GDM1 (cell line): ENCODE data around the gene CELF6.
"Not testable (repeated sequence)": the region's sequence is repeated elsewhere in the genome, so short reads cannot be mapped to it uniquely, and the experiment has no call there.

Experiments
- DNase-seq: peaks from one replicate; lab custom pipeline; 2025; lab: John Stamatoyannopoulos, UW

Gene CELF6

GRCh38 chr15:72315706-72316370 lies 4.1 kb downstream of the CELF6 start:
- no peak for DNase-seq

DNA sequence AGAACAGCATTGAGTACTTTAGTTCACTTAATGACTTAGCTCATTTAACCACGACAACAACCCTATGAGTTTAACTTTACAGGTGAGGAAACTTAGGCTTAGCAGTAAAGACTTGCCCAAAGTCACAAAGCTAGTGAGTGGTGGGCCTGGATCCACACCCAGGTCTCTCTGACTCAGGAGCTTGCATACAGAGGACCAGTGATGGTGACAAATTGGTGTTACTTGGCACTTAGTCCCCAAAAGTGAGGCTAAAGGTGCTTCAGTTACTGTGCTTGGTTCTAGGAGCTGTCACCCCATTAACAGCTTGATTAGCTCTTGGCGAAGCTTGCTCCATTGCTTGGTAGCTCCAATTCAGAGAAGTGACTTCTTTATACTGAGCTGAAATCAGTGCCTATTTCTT lies 6.1 kb downstream of the CELF6 start:
- no peak for DNase-seq

DNA sequence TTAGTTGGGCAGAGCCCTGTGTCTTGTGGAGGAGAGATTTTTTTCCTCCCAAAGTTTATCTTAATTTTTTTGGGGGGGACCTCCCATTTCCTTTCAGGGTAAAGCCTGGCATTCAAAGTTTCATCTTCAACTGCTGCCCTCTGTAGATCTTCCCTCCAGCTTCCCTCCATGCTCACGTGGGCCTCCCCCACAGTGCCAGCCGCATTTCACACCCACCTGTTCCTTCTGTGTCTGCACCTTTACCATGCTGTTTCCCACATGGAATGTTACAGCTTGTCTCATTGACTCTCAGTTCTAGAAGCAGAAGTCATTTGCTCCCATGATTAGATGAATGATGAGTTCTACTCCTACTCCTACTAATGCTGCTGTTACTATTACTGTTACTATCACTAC lies 6.5 kb downstream of the CELF6 start:
- DNase-seq: no peak

DNA sequence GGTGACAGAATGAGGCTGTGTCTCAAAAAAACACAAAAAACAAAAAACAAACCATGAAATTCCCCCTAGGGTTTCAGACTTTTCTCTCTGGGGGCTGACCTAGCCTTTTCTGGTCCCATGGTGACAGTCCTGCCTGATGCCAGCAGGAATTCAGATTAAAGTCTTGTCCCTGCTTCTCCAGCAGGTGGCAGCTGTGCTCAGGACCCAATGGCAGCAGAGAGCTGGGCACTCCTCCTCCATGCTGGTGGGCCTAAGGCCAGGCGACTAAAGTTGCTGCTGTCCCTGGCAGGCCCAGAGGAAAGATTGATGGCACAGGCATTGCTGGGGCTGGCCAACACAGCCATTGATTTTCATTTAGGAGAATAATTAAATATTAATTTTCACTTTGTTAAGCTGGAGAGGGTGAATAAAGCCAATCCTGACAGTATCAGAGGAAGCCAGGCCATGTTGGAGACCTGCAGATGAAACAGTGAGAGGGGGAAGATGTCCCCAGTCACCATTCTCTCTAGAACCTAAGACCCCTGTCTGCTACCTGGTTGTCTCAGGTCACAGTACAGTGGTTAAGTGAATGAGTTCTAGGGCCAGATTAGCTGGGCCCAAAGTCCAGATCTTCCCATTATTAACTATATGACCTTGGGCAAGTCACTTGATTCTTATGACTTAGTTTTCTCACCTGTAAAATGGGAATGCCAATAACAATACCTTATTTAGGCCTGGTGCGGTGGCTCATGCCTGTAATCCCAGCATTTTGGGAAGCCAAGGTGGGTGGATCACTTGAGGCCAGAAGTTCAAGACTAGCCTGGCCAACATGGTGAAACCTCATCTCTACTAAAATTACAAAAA lies 7.1 kb downstream of the CELF6 start:
- DNase-seq: peak; percentile 53

- DNase-seq: no peak
Measured at GRCh38 chr15:72307026-72307425, 12.9 kb downstream of the CELF6 start.

DNA sequence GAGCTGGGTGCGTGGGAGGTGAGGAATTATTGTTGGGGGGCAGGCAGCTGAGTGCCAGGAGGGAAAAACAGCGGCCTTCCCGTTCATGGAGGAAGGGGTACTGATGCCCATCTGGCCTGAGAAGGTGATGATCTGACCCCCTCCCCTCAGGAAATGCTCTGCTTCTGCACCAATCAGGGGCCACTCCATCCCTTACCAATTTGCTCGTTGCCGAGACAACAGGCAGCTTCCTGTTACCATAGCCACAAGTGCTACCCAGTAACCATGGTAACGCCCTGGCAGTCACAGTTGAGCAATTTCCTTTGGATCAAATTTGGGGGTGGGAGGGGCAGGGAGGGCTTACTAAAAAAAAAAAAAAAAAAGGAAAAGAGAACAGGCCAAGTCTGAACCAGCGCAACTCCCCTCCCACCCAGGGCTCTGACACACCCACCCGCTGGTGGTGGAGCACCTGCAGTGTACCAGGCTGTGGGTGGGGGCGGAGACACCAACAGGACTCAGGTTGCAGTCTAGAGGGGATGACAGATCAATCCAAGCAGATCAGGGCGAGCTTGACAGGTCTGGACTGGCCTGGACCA lies 13.7 kb downstream of the CELF6 start:
- peak; percentile 47 for DNase-seq

- DNase-seq: no peak
Measured at GRCh38 chr15:72304596-72304995, 15.4 kb downstream of the CELF6 start.

DNA sequence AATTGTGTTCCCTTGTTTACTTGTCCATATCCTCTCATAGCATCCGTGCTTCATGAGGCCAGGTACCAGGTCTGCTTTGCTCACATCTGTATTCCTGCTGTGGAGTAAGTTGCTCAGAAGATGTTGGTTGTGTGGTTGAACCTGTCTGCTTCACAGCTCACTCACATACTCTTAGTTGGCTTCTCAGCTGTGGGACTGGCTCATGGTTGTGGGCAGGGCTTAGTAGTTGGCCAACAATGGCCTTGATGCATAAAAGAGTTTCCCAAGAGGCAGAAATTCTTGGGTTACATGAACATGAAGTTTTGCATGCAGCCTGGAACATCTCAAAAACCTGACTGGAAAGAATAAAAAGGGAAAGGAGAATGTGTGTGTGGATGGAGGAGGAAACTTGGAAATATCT lies 17.0 kb downstream of the CELF6 start:
- DNase-seq: no peak

GRCh38 chr15:72289597-72290325 lies 30.2 kb downstream of the CELF6 start:
- no peak for DNase-seq

DNA sequence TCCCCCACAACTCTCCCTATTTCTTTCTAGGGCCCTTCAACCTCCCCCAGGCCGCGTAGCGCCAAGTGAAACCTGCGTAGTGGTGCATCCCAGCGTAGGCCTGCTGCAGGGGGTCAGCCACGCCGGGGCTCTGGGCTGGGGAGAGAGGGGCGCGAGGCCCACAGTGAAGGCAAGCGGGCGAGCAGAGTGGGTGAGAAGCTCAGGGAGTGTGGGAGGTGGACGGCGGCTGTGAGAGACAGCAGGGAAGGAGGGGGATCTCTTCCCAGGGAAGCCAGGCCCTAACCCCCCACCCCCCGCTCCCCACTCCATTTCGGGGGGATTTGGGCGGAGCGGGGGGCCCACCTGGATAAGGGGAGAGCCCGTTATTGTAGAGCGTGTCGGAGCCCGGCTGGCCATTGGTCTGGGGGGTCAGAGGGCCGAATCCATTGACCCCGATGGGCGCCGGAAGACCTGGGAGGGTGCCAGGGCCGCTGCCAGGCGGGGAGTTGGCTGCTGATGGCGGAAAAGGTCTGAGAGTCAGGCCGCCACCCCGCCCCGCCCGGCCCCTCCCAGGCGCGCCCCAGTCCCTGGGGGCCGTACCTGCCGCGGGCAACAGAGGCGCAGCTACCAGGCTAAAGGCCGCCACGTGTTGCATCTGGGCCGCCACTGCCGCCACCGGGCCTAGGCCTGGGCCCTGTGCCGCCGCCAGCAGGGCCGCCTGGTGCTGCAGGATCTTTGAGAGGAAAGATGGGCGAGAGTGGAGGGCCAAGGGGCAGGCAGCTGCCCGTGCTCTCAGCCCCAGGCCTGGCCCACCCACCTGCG lies 31.0 kb downstream of the CELF6 start:
- no peak for DNase-seq

DNA sequence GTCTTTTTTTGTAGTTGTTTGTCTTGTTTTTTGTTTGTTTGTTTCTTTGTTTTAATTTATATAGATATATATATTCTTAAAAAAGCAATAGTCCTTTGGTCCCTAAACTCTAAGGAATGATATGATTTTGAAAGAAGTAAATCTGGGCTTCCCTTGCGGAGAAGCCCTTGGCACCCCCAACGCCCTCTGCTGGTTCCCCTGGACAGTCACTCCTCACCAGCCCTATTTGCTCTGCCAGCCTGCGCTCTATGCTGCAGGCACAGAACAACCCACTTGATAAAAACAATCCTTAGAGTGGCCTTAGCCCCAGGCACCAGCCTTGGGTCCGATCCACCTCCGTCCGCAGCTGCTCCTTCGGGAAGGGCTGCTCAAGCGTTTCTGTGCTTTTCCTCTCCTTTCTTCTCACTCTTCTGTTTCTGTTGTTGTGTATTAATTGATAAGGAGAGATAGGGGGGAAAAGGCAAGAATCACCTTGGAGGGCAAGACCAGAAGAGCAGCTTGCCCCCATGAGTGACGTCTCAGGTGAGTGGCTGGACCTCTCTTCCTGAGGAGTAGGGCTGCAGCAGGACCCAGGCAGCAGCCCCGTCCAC lies 33.9 kb downstream of the CELF6 start:
- peak; percentile 3 for DNase-seq

- DNase-seq: no peak
Measured at GRCh38 chr15:72285402-72285801, 34.6 kb downstream of the CELF6 start.

DNA sequence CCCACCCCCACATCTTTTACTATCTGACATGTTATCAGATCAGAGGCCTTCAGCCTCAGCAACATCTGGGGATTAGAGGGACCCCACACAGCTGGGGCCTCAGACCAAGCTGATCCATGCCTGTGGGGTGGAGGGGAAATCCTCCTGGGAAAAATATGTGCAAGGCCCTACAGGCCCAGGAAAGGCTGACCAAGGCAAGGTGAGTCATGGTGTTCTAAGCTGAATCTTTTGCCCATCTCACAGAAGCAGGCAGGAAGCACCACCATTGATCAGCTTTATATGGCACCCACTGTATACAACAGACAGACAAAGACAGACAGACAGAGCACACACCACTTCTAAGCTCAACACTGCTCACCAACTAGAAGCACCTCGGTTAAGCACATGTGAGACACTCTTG lies 35.2 kb downstream of the CELF6 start:
- DNase-seq: no peak

DNA sequence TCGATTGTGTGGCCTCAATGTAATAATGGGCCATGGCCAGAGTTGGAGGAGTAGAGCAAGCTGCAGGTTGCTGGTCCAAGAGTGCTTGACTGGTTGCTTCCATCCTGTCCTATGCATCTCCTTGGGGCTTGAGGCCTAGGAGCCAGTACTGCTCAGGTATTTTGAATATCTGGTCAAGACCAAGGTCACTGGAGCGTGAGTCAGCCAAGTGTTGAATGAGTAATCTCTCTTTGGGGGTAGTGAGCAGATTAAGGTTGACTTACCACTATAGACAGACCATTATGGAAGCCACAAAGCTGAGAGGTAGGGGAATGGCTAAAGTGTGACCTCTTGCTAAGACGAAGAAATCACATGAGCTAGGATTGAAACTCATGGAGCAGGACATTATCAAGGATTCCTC lies 38.2 kb downstream of the CELF6 start:
- no peak for DNase-seq

GRCh38 chr15:72280751-72281150 lies 39.2 kb downstream of the CELF6 start:
- no peak for DNase-seq

DNA sequence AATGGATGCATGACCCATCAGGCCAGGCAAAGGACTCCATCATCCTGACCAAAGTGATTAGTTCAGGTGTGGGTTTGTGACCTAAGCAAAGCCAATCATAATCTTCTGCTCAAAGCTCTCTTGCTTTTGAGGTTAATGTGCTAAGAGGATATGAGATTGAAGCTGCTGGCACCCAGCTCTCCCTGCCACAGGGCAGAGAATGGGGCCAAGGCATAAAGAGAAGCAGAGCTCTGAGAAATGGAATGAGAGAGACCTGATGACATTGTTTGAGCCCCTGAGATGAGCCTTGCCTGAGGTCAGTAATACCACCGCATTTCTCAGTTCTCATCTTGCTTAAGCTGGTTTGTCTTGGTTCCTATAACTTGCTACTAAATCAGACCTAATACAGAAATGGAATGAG lies 41.2 kb downstream of the CELF6 start:
- no peak for DNase-seq

- no peak for DNase-seq
Measured at GRCh38 chr15:72276326-72276700, 43.6 kb downstream of the CELF6 start.

DNA sequence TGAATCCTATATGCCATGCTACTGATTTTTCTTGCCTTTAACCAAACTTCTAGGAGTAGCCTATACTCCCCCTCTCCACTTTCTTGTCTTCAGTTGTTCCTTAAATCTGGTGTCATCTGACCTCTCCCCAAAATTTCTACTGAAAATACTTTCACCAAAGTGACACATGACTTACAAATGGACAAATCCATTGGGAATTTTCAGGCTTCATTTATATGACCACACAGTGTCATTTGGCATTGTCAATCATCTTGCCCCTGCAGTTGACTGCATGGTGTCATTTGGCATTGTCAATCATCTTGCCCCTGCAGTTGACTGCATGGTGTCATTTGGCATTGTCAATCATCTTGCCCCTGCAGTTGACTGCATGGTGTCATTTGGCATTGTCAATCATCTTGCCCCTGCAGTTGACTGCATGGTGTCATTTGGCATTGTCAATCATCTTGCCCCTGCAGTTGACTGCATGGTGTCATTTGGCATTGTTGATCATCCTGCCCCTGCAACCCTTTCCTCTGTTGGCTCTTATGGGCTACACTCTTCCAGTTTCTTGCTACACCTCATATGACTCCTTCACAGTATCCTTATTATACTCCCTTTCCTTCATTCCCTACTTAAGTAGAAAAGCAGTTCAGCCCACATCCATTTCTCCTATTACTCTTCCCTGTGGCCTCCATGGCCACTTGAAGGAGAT lies 44.2 kb downstream of the CELF6 start:
- DNase-seq: not testable (repeated sequence)

DNA sequence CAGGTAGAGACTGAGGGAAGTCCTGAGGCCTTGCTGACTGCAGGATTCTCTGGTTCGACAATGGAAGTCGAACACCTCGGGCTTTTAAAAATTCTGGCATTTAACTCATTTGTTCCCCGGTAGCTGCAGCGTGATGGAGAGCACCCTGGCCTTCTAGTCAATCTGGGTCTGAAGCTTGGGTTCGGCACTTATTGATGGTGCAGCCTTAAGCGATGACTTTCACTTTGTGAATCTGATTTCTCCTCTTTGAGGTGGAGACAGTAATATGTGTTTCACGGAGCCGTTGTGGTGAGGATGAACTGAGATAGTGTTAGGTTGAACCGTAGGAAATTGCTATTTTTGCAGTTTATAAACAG lies 47.0 kb downstream of the CELF6 start:
- no peak for DNase-seq

GRCh38 chr15:72272213-72272996 lies 47.6 kb downstream of the CELF6 start, which contains the start of gene PARP6:
Gene PARP6, minus strand, starts transcription at chr15:72272554. Its CDS starts 5,077 bp downstream, at chr15:72267477.
- DNase-seq: peak; percentile 99
